ENCODE data around the gene STXBP1.
A peak's percentile ranks its signal among the peaks of the same experiment; 100 is the strongest.

The STXBP1 gene

DNA sequence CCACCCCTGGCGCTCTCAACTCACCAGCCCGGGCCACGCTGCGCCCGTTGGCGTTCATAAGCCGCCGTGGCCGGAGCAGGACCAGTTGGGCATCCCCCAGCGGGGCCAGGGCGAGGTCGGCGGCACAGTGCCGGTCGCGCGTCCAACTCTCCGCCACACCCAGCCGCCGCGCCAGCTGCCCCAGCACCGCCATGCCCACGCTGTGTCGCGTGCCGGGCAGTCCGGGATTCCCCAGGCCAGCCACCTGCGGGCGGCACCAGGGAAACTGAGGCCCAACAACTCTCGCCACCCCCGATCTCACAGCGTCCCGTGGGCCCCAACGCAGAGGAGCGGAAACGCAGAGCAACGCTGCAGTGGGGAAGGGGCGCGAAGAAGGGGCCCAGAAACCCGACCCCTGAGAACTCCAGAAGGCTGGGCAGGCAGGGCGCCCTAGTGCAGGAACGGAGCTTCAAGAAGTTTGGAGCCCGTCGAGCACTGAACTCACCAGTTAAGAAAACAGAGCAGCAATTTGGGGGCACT, 102.9 kb downstream of the STXBP1 start:
- TF ChIP-seq, protein P1, sequence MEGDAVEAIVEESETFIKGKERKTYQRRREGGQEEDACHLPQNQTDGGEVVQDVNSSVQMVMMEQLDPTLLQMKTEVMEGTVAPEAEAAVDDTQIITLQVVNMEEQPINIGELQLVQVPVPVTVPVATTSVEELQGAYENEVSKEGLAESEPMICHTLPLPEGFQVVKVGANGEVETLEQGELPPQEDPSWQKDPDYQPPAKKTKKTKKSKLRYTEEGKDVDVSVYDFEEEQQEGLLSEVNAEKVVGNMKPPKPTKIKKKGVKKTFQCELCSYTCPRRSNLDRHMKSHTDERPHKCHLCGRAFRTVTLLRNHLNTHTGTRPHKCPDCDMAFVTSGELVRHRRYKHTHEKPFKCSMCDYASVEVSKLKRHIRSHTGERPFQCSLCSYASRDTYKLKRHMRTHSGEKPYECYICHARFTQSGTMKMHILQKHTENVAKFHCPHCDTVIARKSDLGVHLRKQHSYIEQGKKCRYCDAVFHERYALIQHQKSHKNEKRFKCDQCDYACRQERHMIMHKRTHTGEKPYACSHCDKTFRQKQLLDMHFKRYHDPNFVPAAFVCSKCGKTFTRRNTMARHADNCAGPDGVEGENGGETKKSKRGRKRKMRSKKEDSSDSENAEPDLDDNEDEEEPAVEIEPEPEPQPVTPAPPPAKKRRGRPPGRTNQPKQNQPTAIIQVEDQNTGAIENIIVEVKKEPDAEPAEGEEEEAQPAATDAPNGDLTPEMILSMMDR (conservative IDR thresholded peaks at IDR 0.05; ENCODE audit: low read depth, low read length) = no peak
- DNase-seq (ENCODE audit: low read depth) = no peak
- H3K4me3 ChIP-seq (ENCODE audit: low read depth, low read length) = peak overlapping the region; percentile 87

DNA sequence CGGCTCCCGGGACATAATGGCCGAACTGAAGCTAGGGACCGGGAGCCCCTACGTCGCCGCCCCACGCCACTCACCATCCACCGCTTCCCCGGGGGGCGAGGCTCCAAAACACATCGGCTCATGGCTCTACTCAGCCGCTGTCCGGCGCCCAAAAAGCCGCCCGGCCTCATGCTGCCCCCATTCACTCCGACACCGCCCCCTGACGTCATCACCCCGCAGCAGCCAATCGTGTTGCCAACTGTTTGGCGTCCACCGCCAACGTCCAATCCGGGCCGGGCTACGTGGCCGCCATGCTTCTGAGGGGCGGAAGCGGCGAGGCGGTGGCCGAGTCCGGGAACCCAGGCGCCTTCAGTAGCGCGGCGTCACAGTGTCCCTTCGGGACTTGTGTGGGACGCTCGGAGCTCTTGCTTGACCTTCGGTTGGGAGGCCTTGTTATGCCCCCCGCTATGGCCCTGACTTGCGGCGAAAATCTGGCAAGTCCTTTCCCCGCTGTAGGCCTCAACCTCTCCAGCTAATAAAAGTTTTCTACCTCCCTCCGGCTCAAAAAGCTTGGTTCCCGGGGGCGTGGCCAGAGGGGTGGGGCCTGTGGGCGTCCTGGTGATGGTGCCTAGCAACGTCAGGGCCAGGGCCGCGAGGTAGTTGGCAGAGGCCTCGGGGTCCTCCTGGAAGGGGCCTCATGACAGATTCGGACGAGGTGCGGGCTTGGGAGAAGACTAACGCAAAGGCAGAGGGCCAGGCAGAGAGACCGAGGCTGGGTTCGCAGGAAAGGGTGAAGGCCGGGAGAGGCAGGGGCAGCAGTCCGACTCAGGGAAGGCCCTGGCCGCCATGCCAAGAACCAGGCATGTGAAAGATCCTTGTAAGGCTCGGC, 103.6 kb downstream of the STXBP1 start, which contains the start of the genes PTRH1 and TTC16:
Gene PTRH1 (minus strand): TSS at position 194 of the 868 bp plus-strand sequence. CDS start 24 bp downstream, at position 170.
Gene TTC16 (plus strand): TSS at position 610 of the 868 bp plus-strand sequence. CDS start 67 bp downstream, at position 677.
- TF ChIP-seq, protein P1 (conservative IDR thresholded peaks at IDR 0.05; ENCODE audit: low read depth, low read length) = no peak
- peak within 1 kb of the TSS; percentile 87 for H3K4me3 ChIP-seq (ENCODE audit: low read depth, low read length)
- peak; percentile 94 for DNase-seq (ENCODE audit: low read depth)

DNA sequence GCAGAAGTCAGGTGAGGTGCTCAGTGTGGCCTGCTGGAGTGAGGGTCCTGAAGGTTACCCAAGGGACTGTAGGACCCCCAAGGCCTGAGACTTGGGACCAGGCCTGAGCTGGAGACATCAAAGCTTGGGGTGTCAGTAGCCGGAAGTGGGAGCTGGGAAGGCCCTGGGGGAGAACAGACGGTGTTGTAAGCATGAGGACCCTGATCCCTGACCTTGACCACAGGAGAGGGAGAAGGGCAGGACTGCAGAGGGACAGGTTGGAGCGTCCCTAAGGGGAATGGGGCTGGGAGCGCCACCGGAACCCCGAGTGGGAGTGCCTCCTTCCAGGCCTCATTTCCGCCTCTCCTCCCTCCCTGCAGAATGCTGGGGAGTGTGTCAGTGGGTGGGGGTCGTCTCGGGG, 104.3 kb downstream of the STXBP1 start:
- TF ChIP-seq, protein P1 (conservative IDR thresholded peaks at IDR 0.05; ENCODE audit: low read depth, low read length) = no peak
- no peak overlapping the region for H3K4me3 ChIP-seq (ENCODE audit: low read depth, low read length)
- no peak for DNase-seq (ENCODE audit: low read depth)

DNA sequence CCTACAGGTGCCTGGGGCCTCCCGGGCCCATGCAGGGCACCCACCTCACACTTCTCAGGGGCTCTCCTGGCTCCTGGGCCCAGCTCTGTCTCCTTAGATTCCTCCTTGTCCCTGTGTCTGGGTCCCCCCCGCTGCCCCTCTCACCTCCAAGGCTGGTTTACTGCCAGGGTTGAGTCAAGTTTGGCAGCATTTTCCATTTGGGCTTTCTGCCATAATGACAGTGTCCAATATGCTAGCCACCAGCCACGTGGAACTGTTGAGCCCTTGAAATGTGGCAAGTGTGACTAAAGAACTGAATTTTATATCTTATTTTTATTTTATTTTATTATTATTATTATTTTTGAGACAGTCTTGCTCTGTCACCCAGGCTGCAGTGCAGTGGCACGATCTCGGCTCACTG, 105.7 kb downstream of the STXBP1 start:
- H3K4me3 ChIP-seq (ENCODE audit: low read depth, low read length) = no peak overlapping the region
- TF ChIP-seq, protein P1 (conservative IDR thresholded peaks at IDR 0.05; ENCODE audit: low read depth, low read length) = no peak
- no peak for DNase-seq (ENCODE audit: low read depth)

DNA sequence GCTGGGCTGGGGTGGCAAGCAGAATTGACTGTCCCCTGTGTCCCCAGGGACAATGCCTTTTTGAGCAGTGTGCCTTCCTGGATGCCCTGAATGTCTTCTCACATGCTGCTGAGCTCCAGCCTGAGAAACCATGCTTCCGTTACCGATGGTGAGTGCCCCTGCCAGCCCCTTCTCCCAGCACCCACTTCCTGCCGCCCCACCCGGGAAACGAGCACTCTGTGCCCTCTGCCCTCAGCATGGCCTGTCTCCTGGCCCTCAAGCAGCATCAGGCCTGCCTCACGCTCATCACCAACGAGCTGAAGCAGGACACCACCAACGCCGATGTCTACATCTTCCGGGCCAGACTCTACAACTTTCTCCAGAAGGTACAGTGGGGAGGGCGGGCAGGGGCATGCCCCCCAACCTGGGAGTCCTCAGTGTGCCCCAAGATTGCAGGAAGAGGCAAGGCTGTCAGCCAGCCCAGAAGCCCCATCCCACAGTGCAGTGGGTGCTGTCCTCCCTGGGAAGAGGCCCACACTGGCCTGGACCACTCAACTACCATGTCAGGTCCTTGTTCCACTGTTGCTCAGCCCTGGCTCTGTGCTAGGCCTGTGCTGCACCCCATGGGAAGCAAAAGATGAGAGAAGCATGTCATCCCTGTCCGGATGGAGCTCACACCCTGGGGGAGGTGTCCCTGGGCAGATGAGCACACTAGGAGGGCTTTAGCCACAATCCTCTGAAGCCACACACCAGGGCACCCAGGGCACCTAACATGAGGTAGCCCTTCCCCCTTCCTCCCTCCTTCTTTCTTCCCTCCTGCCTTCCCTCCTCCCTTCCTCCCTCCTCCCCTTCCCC, 108.2 kb downstream of the STXBP1 start:
- DNase-seq (ENCODE audit: low read depth) = no peak
- H3K4me3 ChIP-seq (ENCODE audit: low read depth, low read length) = no peak overlapping the region

DNA sequence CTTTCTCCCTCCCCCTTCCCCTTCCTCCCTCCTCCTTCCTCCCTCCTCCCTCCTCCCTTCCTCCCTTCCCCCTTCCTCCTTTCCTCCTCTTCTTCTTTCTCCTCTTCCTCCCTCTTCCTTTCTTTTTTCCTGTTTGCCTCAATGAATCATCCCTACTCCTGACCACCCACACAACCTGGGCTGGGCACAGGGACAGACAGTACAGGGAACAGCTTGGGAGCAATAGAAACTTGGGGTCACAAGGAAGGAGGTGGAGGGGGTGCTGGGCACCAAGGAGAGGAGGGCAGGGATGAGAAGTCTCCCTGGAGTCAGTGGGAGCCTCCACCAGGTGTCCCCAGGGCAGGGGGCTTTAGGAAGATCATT, 108.8 kb downstream of the STXBP1 start:
- no peak for DNase-seq (ENCODE audit: low read depth)
- TF ChIP-seq, protein P1 (conservative IDR thresholded peaks at IDR 0.05; ENCODE audit: low read depth, low read length) = no peak
- no peak overlapping the region for H3K4me3 ChIP-seq (ENCODE audit: low read depth, low read length)

More for the DNA sequence above, 108.2 kb downstream of the STXBP1 start:
- TF ChIP-seq, protein P1 (conservative IDR thresholded peaks at IDR 0.05; ENCODE audit: low read depth, low read length) = no peak
